ENCODE results near the gene PLA2G2D. TPM values are rescaled to one million over a fixed set of nuclear protein-coding genes. Genes with fewer than 3 reads are reported as not detected.

The PLA2G2D gene
- total RNA-seq, 1 donor from 2014 or later, result not detected

Other genes starting within 250 kb of the PLA2G2D start
- gene OTUD3, start 237.1 kb downstream of the PLA2G2D start, total RNA-seq, result 6.8 TPM
- gene PLA2G2E, start 195.9 kb downstream of the PLA2G2D start, total RNA-seq, result not detected
- gene PLA2G2A, start 139.9 kb downstream of the PLA2G2D start, total RNA-seq, result 1.7 TPM
- gene PLA2G5, start 49.3 kb downstream of the PLA2G2D start, total RNA-seq, result not detected
- not detected for gene PLA2G2F, start 19.8 kb upstream of the PLA2G2D start, total RNA-seq
- 0.51 TPM for gene UBXN10, start 66.6 kb upstream of the PLA2G2D start, total RNA-seq
- gene PLA2G2C, start 67.0 kb upstream of the PLA2G2D start, total RNA-seq, result not detected
- gene VWA5B1, start 171.3 kb upstream of the PLA2G2D start, total RNA-seq, result 0.31 TPM